ENCODE measurements around the gene TNFSF8. TPM values are rescaled to one million over a fixed set of nuclear protein-coding genes. Genes with fewer than 3 reads are reported as not detected.

TNFSF8 gene
- total and polyA plus RNA-seq, 12 donors, result 0.11 to 2.3 (median 0.65) TPM

- H3K27ac ChIP-seq, result peak overlapping the region in 3 of 10 donors; percentile 21 to 51 (median 44)
- ATAC-seq, result peak in 3 of 8 donors; percentile 52 to 71 (median 58)
- DNase-seq, result peak in 1 of 2 donors; percentile 13
- intact Hi-C loops (cut with DNase I), result no loop called here
- no peak overlapping the region for H3K4me3 ChIP-seq
- WGBS, 2 donors, result 66 to 69% methylated on average over 4 of the region's 4 CpGs
- H3K9me3 ChIP-seq, result peaks cover 0 to 3% (median 0%) of the 10 kb centered on the region in 11 donors
- no peaks in the 10 kb centered on the region for H3K36me3 ChIP-seq
- peaks cover 0 to 4% (median 0%) of the 10 kb centered on the region in 7 donors for H3K27me3 ChIP-seq
- H3K4me1 ChIP-seq, result peaks cover 0 to 15% (median under 1%) of the 10 kb centered on the region in 9 donors
- TF ChIP-seq, protein P1, sequence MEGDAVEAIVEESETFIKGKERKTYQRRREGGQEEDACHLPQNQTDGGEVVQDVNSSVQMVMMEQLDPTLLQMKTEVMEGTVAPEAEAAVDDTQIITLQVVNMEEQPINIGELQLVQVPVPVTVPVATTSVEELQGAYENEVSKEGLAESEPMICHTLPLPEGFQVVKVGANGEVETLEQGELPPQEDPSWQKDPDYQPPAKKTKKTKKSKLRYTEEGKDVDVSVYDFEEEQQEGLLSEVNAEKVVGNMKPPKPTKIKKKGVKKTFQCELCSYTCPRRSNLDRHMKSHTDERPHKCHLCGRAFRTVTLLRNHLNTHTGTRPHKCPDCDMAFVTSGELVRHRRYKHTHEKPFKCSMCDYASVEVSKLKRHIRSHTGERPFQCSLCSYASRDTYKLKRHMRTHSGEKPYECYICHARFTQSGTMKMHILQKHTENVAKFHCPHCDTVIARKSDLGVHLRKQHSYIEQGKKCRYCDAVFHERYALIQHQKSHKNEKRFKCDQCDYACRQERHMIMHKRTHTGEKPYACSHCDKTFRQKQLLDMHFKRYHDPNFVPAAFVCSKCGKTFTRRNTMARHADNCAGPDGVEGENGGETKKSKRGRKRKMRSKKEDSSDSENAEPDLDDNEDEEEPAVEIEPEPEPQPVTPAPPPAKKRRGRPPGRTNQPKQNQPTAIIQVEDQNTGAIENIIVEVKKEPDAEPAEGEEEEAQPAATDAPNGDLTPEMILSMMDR (IDR thresholded peaks at IDR 0.05), result no peak
These were observed 74.0 kb downstream of the TNFSF8 start for GRCh38 chr9:114856215-114856941.

GRCh38 chr9:114855488-114855887 lies 74.9 kb downstream of the TNFSF8 start:
- TF ChIP-seq, protein P1 (IDR thresholded peaks at IDR 0.05), result no peak
- no peak for DNase-seq
- no peak overlapping the region for H3K27ac ChIP-seq
- no peak for ATAC-seq
- 51 to 57% methylated on average over 2 of the region's 2 CpGs for WGBS, 2 donors
- no peak overlapping the region for H3K4me3 ChIP-seq
- intact Hi-C loops (cut with DNase I), result no loop called here
- no peaks in the 10 kb centered on the region for H3K27me3 ChIP-seq
- peaks cover 0 to 23% (median 0%) of the 10 kb centered on the region in 9 donors for H3K4me1 ChIP-seq
- H3K36me3 ChIP-seq, result no peaks in the 10 kb centered on the region
- H3K9me3 ChIP-seq, result peaks cover 0 to 3% (median 0%) of the 10 kb centered on the region in 11 donors

GRCh38 chr9:114854736-114855355 lies 75.5 kb downstream of the TNFSF8 start:
- WGBS, 2 donors, result 92 to 93% methylated on average over 7 of the region's 7 CpGs
- ATAC-seq, result no peak
- intact Hi-C loops (cut with DNase I), result no loop called here

More at GRCh38 chr9:114854736-114855355, 75.5 kb downstream of the TNFSF8 start:
- peaks cover 0 to 23% (median 0%) of the 10 kb centered on the region in 9 donors for H3K4me1 ChIP-seq
- H3K4me3 ChIP-seq, result no peak overlapping the region
- no peak overlapping the region for H3K27ac ChIP-seq
- H3K9me3 ChIP-seq, result peaks cover 0 to 3% (median 0%) of the 10 kb centered on the region in 11 donors
- no peaks in the 10 kb centered on the region for H3K27me3 ChIP-seq
- no peak for DNase-seq
- TF ChIP-seq, protein P1 (IDR thresholded peaks at IDR 0.05), result no peak
- no peaks in the 10 kb centered on the region for H3K36me3 ChIP-seq
